HG03571 (cell line): ENCODE results near the gene HSD17B8.

Experiments
- ATAC-seq: cut with Tn5 transposase; IDR thresholded peaks from one replicate; pipeline ENCODE4 v1.9.1; 2021; ENCODE audit not compliant: unreplicated experiment

The HSD17B8 gene

DNA sequence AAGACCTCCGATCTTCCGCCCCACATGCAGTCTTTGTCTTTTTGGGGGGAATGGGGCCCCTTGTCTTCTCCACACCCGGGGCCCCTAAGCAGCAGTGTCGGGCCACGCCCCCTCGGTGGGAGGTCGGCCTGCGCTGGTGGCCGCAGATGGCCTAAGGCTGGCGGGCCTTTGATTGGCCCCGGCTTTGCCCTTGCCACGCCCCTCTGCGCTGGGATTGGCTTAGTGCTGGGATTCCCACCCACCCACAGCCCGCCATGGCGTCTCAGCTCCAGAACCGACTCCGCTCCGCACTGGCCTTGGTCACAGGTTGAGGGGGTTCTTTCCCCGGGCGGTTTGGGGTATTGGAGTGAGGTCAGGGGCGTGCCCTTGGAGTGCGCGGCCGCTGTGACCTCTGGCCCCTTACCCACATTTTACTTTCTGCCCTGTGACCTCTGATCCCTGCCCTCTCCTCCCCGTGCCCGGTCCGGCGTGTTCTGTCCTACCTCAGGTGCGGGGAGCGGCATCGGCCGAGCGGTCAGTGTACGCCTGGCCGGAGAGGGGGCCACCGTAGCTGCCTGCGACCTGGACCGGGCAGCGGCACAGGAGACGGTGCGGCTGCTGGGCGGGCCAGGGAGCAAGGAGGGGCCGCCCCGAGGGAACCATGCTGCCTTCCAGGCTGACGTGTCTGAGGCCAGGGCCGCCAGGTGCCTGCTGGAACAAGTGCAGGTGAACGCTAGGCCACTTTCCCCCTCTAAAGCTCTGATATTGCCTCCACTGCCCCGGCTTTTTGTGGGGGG is at the start of gene HSD17B8:
HSD17B8 (plus strand) TSS at position 241 of the 776 bp plus-strand sequence; CDS start at position 255, 14 bp downstream.
- peak; percentile 39 for ATAC-seq

DNA sequence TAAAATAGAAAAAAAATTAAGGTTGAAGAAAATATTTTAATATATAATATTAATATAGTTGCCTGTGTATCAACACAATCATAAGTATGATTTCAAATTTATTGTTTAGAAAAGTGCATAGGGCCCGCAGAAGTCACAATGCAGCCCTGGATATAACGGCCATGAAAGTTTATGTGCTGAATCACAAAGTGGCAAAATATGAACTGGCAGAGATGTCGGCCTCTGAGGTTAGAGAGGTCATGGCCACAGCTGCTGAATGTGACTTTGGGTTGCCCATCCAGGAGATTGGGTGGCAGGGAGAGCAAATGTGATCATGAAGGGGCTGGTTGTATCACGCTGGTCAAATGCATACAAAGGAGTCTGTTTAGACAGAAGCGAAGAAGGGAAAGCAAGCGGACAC is 47.9 kb upstream of the HSD17B8 start:
- no peak for ATAC-seq

DNA sequence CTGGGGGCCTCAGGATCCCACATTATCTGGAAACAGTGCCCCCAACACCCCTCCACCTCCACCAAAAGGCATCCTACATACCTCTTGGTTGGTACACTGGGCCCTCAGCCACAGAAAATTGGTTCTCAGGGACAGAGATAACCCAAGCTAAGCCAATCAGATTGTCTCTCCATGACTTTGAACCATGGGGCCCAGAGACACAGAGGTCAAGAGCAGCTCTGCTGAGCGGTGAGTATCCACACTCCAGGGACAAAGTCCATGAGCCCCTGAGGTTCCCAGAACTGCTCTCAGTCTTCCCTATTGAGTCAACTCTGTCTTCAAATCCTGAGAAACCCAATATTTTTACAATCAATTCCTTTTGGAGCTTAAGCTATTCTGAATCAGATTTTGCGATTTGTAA is 47.5 kb upstream of the HSD17B8 start:
- no peak for ATAC-seq

GRCh38 chr6:33160096-33160495 is 44.4 kb upstream of the HSD17B8 start:
- ATAC-seq: no peak

GRCh38 chr6:33160728-33161344 is 43.6 kb upstream of the HSD17B8 start:
- ATAC-seq: no peak

- peak; percentile 61 for ATAC-seq
Observed at GRCh38 chr6:33161354-33162331, 42.8 kb upstream of the HSD17B8 start.

GRCh38 chr6:33163540-33163939 is 40.9 kb upstream of the HSD17B8 start:
- no peak for ATAC-seq

DNA sequence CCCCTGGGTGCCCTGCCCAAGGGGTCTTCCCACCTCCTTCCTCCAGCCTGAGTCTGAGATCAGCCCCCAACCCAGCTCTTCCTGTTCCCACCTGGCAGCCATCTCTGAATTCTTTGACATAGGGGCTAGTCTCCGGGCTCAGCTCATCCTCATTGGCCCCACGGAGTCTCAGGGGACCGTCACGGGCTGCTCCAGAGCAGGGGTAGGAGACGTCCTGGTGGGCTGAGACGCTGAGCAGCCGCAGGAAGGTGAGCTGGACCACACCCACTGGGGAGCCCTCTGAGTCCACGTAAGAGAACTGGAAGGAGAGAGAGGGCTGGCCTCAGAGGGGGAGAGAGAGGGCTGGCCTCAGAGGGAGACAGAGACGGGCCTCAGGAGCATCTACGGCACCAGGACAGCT is 40.3 kb upstream of the HSD17B8 start:
- ATAC-seq: no peak

- no peak for ATAC-seq
Observed at GRCh38 chr6:33164665-33165373, 39.6 kb upstream of the HSD17B8 start.

DNA sequence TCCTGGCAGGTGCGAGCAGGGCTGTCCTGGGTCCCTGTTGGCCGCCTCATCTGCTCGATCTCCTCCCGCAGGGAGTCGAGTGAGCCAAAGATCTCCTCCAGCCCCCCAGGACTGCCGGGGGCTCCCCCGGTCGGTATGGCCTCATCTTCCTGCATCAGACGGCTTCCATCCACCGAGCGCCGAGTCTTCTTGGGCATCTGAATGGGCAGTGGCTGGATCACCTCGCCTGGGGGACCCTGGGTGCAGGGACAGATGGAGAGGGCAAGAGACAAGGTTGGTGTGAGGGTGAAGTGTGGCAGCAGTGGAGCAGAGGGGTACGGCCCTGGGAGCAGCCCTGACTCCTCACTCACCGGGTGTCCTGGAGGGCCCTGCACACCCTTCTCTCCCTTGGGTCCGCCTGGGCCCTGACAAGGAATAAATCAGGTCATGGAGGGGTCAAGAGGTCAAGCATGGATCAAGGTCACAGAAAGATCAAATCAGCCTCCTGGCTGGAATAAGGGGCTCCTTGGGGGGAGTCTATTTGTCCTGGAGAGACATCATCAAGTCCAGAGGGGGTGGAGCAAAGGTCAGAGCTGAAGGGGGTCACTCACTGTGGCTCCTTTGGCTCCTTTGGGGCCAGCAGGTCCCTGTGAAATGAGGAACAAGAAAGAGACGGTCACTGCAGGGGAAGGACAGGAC is 38.7 kb upstream of the HSD17B8 start:
- no peak for ATAC-seq

DNA sequence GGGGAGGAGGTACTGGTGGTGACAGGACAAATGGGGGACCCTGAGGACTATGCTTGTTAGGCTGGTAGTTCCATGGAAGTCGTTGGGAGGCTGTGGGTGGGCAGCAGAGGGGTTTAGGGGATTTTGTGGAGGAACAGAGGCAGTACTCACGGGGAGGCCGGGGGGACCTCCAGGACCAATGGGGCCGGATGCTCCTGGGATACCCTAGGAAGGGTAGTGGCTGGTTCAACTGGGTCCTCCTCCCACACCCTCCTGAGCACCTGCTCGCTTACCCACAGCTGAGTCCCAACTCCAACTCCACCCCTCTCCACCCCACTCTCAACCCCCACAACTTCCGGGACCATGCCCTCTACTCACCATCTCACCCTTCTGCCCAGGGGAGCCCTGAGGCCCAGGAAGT is 38.1 kb upstream of the HSD17B8 start:
- no peak for ATAC-seq

GRCh38 chr6:33166811-33167210 is 37.6 kb upstream of the HSD17B8 start:
- no peak for ATAC-seq

DNA sequence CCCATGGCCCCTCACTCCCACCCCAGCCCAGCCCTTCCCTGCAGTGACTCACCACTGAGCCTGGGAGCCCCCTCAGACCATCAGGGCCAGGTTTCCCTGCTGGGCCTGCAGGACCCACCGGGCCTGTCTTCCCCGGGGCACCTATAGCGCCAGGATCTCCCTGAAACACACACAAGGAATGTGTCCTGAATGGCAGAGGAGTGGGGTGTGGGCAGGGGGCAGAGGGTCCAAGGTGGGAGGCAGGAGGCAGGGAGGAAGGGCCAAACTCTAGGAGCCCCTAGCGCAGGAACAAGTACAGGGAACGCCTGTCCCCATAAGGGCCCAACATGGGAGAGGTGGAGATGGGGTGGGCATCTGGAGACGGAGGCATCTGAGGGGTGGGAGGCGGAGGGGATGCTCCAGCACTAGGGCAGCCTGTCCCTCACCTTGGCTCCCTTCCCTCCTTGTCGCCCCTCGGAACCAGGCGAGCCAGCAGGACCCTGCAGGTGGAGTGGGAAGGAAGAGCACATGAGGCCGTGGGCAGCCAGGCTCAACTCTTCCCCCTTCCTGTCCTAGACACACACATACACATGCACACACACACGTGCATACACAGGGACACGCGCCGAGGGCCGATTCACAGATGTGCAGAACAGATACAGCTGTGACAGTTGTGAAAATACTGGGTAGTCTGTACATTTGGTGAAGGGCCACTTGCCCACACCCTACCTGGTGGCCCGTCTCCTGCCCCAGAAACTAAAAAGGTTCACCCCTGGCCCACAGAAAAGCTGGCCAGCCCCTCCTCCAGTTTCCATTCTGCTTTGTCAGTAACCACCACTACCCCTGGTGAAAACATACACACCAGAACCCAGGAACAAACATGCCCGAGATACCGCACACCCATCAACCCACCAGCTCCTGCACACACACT is 36.8 kb upstream of the HSD17B8 start:
- no peak for ATAC-seq

- ATAC-seq: no peak
Observed at GRCh38 chr6:33168284-33168601, 36.2 kb upstream of the HSD17B8 start.

GRCh38 chr6:33168639-33169038 is 35.8 kb upstream of the HSD17B8 start:
- no peak for ATAC-seq

DNA sequence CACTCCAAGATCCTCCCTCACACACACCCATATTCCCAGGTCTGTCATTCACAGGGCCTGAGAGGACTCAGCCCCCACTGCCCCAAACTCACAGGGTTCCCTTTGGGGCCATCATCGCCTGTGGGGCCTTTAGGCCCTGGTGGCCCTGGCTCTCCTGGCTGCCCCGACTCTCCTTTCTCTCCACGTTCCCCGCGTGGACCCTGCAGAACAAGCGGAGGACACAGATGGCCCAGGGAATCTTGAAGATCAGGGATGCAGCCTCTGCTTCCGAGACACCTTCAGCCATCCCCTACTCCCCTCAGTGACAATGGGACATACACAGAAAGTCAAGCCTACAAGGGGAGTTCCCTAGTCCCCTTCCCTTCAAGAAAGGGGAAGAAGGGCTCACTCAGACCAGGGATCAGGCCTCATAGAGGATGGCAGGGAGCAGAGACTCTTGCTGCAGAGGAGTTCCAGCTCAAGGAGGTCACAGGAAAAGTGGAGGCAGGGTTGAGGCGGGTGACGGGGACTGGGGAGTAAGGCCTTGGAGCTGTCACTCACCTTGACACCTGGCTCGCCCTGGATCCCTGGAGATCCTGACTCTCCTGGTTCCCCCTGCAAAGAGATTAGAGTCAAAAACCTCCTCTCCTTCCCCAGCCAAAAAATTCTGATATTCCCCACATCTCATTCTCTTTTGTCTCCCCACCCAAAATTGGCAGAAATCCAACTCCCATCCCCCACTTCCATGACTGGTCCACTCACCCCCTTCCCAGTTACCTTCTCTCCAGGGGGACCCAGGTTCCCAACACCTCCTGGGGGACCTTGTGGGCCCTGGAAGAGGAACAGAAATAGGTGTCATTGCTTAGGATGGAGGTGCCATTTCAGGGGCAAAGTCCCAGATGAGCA is 34.9 kb upstream of the HSD17B8 start:
- ATAC-seq: no peak

DNA sequence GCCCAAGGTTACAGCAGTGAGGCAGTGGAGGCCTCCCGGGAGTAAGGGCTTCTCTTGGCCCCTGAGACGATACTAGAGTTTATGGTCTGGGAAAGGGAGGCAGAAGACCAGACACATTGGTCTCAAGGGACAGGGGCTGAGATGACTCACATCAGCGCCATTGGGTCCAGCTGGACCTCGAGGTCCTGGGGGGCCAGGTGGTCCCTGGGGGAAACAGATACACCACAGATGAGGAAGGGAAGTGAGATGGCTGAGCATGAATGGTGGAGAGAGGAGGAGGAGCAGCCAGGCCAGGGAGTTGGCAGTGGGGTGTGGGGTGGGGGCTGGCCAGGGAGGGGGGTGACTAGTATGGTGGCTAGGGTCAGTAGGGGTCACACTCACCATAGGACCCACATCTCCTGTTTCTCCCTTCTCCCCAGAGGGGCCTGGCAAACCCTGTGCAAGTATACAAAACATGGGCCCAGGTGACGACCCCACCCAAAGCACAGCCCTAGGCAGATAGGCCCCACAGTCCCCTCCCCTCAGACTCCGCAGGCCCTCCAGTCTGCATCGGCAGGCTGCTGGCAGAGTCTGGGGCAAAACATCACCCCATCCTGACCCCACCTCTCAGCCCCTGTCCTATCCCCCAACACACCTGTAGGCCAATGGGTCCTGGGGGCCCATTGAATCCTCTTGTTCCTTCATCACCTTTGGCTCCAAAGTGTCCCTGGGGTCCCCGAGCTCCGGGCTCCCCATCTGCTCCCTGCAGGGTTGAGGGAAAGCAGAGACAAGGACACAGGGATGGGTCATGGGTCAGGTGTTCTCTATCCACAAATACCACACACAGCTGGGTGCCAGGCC is 34.1 kb upstream of the HSD17B8 start:
- ATAC-seq: no peak
